HG03354 (cell line): ENCODE measurements around the gene TEAD3.

ENCODE experiments used
- ATAC-seq: cut with Tn5 transposase; IDR thresholded peaks from one replicate; pipeline ENCODE4 v1.9.1; 2021; ENCODE audit warnings: mild to moderate bottlenecking; ENCODE audit not compliant: unreplicated experiment, poor library complexity, severe bottlenecking

Gene TEAD3

GRCh38 chr6:35494161-35494563 is 2.7 kb downstream of the TEAD3 start:
- ATAC-seq: no peak

- ATAC-seq: no peak
These were observed 3.4 kb downstream of the TEAD3 start for GRCh38 chr6:35493307-35493983.

- no peak for ATAC-seq
These were observed 4.0 kb downstream of the TEAD3 start for GRCh38 chr6:35492974-35493284.

- no peak for ATAC-seq
These were observed 4.5 kb downstream of the TEAD3 start for GRCh38 chr6:35492258-35492973.

- ATAC-seq: no peak
These were observed 5.2 kb downstream of the TEAD3 start for GRCh38 chr6:35491558-35492257.

- no peak for ATAC-seq
These were observed 5.9 kb downstream of the TEAD3 start for GRCh38 chr6:35490821-35491557.

- no peak for ATAC-seq
These were observed 6.7 kb downstream of the TEAD3 start for GRCh38 chr6:35489995-35490791.

- no peak for ATAC-seq
These were observed 7.8 kb downstream of the TEAD3 start for GRCh38 chr6:35489066-35489465.

- no peak for ATAC-seq
These were observed 8.4 kb downstream of the TEAD3 start for GRCh38 chr6:35488517-35488862.

- ATAC-seq: no peak
These were observed 9.0 kb downstream of the TEAD3 start for GRCh38 chr6:35487658-35488516.

GRCh38 chr6:35486005-35486925 is 10.6 kb downstream of the TEAD3 start:
- no peak for ATAC-seq

GRCh38 chr6:35485402-35485877 is 11.4 kb downstream of the TEAD3 start:
- ATAC-seq: no peak

- ATAC-seq: no peak
These were observed 11.9 kb downstream of the TEAD3 start for GRCh38 chr6:35484921-35485392.

GRCh38 chr6:35483893-35484645 is 12.8 kb downstream of the TEAD3 start:
- ATAC-seq: no peak

- ATAC-seq: no peak
These were observed 13.4 kb downstream of the TEAD3 start for GRCh38 chr6:35483490-35483889.

GRCh38 chr6:35483062-35483461 is 13.8 kb downstream of the TEAD3 start:
- ATAC-seq: no peak

GRCh38 chr6:35481226-35481625 is 15.7 kb downstream of the TEAD3 start:
- no peak for ATAC-seq
